Osteoblast (primary cell): ENCODE results near the gene HDAC4. TPM values are rescaled to one million over a fixed set of nuclear protein-coding genes. Genes with fewer than 3 reads are reported as not detected.
"Not testable (repeated sequence)": the region's sequence is repeated elsewhere in the genome, so short reads cannot be mapped to it uniquely, and the experiment has no call there.

Experiments
- DNase-seq: peaks from one replicate; pipeline ENCODE4 v3.0.0; 2011; ENCODE audit warnings: low spot score, mixed read lengths; ENCODE audit not compliant: insufficient read length; ENCODE audit errors: missing footprints
- H2AFZ ChIP-seq: 2 replicates; pipeline ENCODE4 v1.6.0; 2011; ENCODE audit warnings: mild to moderate bottlenecking, low read length
- H3K27ac ChIP-seq: 2 replicates; pipeline ENCODE4 v1.5.1; 2011; ENCODE audit warnings: mild to moderate bottlenecking, low read depth, low read length, moderate library complexity
- H3K27me3 ChIP-seq: 2 replicates; pipeline ENCODE4 v1.6.0; 2012; ENCODE audit warnings: mild to moderate bottlenecking, control low read depth, inconsistent platforms, low read length, moderate library complexity; ENCODE audit not compliant: insufficient read depth
- H3K36me3 ChIP-seq: 2 replicates; pipeline ENCODE4 v1.5.1; 2011; ENCODE audit warnings: mild to moderate bottlenecking, low read length, control low read depth, moderate library complexity; ENCODE audit not compliant: insufficient read depth
- H3K4me1 ChIP-seq: 2 replicates; pipeline ENCODE4 v1.5.1; 2011; ENCODE audit warnings: mild to moderate bottlenecking, low read length, control low read depth, moderate library complexity; ENCODE audit not compliant: insufficient read depth
- H3K4me2 ChIP-seq: 2 replicates; pipeline ENCODE4 v1.6.0; 2011; ENCODE audit warnings: mild to moderate bottlenecking, low read length; ENCODE audit not compliant: insufficient read depth
- H3K4me3 ChIP-seq: fragments of 200-600 bp; sonication (generic); 3 replicates; pipeline ENCODE4 v1.5.1; 2012; ENCODE audit warnings: mild to moderate bottlenecking, low read length, inconsistent platforms; ENCODE audit not compliant: insufficient read depth
- H3K79me2 ChIP-seq: 2 replicates; pipeline ENCODE4 v1.6.0; 2012; ENCODE audit warnings: mild to moderate bottlenecking, low read length, control low read depth, inconsistent platforms; ENCODE audit not compliant: insufficient read depth
- H3K9me3 ChIP-seq: 2 replicates; pipeline ENCODE4 v1.5.1; 2011; ENCODE audit warnings: low read depth, low read length, control low read depth
- H4K20me1 ChIP-seq: 2 replicates; pipeline ENCODE4 v1.6.0; 2012; ENCODE audit warnings: mild to moderate bottlenecking, low read length, control low read depth; ENCODE audit not compliant: insufficient read depth
- CTCF ChIP-seq: IDR thresholded peaks from 2 replicates; pipeline ENCODE4 v1.5.1; 2011; ENCODE audit warnings: mild to moderate bottlenecking, low read depth, low read length, moderate library complexity; ENCODE audit errors: extremely low read depth
- total RNA-seq: library from RNA; depleted of rRNA; stranded (reverse); fragments of >200 nt; gene quantifications from 2 replicates; pipeline ENCODE4 v1.2.3, GENCODE V29; 2012

The HDAC4 gene
- total RNA-seq, 1 donor, result 30.8 TPM

DNA sequence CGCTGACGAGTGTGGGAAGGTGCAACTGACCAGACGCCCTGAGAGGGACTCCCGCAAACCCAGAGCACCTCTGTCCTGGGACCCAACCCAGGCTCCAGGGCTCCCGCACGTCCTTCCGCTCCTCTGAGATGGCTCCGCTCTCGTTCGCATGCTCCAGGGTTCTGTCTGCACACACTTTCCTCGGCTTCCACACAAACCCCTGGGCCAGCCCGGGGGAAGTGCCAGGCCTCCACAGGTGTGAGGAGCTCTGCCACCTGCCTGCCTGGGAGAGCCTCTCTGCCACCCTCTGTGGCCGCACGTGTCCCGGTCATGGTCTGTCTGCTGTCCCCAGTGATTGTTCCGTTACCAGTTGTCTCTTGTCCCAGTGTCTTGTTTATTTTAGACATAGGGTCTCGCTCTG lies 222.9 kb downstream of the HDAC4 start:
- H2AFZ ChIP-seq, result no peak overlapping the region
- no peaks in the 10 kb centered on the region for H3K4me1 ChIP-seq
- no peak overlapping the region for H3K4me2 ChIP-seq
- H3K36me3 ChIP-seq, result no peaks in the 10 kb centered on the region
- H3K79me2 ChIP-seq, result no peaks in the 10 kb centered on the region
- TF ChIP-seq CTCF, result no peak
- H3K4me3 ChIP-seq, result no peak overlapping the region
- no peak overlapping the region for H3K27ac ChIP-seq
- no peaks in the 10 kb centered on the region for H3K9me3 ChIP-seq
- H4K20me1 ChIP-seq, result no peaks in the 10 kb centered on the region
- no peaks in the 10 kb centered on the region for H3K27me3 ChIP-seq
- DNase-seq, result no peak

- Histone ChIP-seq H3K4me1 (no peaks in the 10 kb centered on the region), H3K4me2 (no peak overlapping the region), H2AFZ (no peak overlapping the region), H4K20me1 (no peaks in the 10 kb centered on the region), H3K27ac (no peak overlapping the region), H3K36me3 (no peaks in the 10 kb centered on the region), H3K27me3 (no peaks in the 10 kb centered on the region), H3K9me3 (no peaks in the 10 kb centered on the region), H3K4me3 (no peak overlapping the region), H3K79me2 (no peaks in the 10 kb centered on the region)
- DNase-seq, result no peak
- no peak for TF ChIP-seq CTCF
These were observed 223.5 kb downstream of the HDAC4 start for GRCh38 chr2:239177325-239177724.

GRCh38 chr2:239176138-239176803 lies 224.5 kb downstream of the HDAC4 start:
- H2AFZ ChIP-seq, H3K4me1 ChIP-seq, H3K9me3 ChIP-seq, H3K4me2 ChIP-seq, DNase-seq, H4K20me1 ChIP-seq, H3K36me3 ChIP-seq, H3K79me2 ChIP-seq, H3K27me3 ChIP-seq, H3K27ac ChIP-seq, H3K4me3 ChIP-seq: not testable (repeated sequence)

GRCh38 chr2:239175181-239175580 lies 225.6 kb downstream of the HDAC4 start:
- Histone ChIP-seq H3K27ac (no peak overlapping the region), H3K4me1 (no peaks in the 10 kb centered on the region), H3K9me3 (no peaks in the 10 kb centered on the region), H2AFZ (no peak overlapping the region), H4K20me1 (no peaks in the 10 kb centered on the region), H3K79me2 (no peaks in the 10 kb centered on the region), H3K4me3 (no peak overlapping the region), H3K4me2 (no peak overlapping the region), H3K36me3 (no peaks in the 10 kb centered on the region), H3K27me3 (no peaks in the 10 kb centered on the region)
- DNase-seq, result no peak
- TF ChIP-seq CTCF, result no peak
